ENCODE data around the gene TTYH1.
A peak's percentile ranks its signal among the peaks of the same experiment; 100 is the strongest.
"Not testable (repeated sequence)": the region's sequence is repeated elsewhere in the genome, so short reads cannot be mapped to it uniquely, and the experiment has no call there.

The TTYH1 gene

DNA sequence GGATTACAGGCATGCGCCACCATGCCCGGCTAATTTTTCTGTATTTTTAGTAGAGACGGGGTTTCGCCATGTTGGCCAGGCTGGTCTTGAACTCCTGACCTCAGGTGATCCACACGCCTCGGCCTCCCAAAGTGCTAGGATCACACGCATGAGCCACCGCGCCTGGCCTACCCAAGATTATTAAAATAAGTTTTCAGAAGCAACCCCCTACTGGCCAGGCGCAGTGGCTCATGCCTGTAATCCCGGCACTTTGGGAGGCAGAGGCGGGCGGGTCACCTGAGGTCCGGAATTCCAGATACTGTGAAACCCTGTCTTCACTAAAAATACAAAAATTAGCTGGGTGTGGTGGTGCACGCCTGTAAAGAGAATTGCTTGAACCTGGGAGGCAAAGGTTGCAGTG is 31.1 kb downstream of the TTYH1 start:
- DNase-seq: not testable (repeated sequence)

DNA sequence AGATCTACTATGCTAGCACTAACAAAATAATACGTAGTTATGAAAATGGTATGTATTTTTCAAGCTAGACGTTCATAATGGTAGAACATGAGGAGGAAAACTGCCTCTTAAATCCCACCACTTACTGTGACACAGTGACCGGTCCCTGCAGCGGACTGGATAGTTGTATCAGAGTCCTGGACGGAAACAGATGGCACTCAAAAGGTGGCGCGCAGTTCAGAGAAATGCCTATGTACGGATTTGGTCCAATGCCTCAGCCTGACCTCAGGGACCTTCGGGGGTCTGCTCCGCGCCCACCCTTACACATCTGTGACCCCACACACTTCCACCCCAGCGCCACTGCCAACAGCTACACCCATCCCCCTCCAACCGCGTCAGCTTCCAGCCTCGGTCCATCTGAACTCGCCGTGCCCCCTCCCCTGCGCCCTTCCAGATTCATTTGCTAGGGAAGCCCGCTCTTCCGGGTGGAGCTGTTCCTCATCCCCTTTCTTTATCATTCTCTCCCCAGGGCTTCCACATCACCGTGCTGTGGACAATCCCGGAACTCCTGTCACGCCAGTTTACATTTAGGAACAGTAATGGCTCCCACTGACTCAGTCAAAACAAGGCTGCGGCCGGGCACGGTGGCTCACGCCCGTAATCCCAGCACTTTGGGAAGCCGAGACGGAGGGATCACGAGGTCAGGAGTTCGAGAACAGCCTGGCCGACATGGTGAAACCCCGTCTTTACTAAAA is 32.9 kb downstream of the TTYH1 start:
- peak; percentile 78 for DNase-seq

DNA sequence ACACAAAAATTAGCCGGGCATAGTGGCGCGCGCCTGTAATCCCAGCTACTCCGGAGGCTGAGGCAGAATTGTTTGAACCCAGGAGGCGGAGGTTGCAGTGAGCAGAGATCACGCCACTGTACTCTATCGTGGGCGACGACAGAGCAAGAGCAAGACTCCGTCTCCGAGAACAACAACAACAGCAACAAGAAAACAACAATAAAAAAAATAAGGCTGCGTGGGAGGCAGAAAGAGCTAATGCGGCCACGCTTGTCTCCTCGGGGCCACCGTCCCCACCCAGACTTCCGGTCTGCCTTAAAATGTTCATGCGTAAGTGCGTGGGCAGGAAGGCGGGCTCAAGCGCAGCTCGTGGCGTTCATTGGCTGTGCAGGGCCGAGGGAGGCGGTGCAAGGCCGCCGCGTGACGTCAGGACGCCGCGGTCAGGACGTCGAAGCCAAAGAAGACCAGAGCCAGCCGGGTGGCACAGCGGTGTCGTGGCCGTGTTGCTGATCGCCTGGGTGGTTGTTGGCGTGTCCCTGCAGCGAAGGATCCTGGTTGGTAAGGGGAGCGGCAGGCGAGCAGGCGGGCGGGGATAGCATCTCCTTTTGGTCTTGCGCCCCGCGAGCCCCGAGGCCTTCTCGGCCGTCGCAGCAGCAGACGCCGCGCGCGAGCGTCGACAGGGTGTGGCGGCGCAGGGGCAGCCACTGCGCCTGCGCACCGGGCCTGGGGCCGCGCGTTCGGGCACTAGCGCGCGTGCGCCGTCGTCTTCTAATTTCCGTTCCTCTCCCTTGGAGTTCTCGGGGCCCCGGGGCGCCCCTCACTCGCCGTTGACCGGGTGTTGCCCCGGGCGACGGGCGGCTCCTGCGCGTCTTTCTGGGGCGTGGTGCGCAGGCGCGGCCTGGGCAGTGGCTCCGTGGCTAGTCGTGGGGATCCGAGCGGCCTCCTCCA is 33.8 kb downstream of the TTYH1 start, which contains the start of gene LENG8:
Gene LENG8 (plus strand): TSS at position 426 of the 927 bp plus-strand sequence. CDS start 2,146 bp downstream, outside the sequence.
- peak; percentile 99 for DNase-seq

DNA sequence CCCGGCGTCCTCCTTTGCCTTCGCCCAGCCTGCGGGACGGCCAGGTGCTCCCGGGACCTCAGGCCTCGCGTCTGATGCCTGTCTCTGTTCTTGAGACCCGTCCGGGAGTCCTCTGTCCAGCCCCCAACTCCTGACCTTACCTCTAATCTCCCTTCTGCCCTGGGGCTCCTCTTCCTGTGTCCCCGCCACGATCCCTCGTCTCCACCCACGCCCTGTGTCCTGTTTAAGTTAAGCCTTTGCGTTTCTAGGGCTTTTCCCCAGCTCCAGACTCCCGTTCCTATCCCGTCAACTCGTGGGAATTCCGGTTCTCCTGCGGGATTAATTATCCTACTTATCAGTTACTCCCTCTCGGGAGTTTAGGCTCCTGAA is 34.4 kb downstream of the TTYH1 start:
- DNase-seq: no peak

DNA sequence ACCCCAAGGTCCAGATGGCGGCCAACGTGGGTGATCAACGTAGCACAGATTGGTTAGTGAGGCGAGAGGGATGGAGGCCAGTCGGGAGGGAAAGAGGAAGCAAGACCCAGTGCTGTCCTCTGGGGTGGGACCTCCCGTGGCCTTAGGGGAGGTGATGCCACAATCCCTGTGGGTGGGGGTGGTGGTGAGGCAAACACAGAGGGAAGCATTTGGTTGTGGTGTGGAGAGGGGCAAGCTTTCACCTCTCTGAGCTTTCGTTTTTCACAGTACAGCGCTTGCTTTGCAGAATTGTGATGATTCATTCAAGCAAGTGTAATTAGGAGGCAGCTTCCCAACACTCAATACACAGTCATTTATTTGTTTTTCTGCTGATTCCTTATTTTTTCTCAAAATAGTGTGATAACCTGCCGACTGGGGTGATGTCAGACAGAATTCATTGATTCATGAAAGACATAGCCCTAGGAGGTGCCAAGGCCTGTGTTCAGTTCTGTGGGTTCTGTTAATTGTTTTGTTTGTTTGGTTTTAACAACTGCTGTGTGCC is 36.1 kb downstream of the TTYH1 start:
- no peak for DNase-seq

DNA sequence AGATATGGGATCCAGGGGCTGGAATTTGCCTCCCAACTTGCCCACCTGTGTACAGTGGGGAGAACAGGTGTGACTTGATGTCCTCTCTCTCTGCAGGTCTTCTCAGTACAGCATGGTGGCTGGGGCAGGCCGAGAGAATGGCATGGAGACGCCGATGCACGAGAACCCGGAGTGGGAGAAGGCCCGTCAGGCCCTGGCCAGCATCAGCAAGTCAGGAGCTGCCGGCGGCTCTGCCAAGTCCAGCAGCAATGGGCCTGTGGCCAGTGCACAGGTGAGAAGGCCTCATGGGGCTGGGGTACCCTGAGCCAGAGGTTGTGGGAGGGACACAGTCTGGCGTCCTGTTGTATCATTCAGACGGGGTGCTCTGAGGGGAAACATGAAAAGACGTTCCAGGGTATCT is 36.7 kb downstream of the TTYH1 start:
- no peak for DNase-seq

DNA sequence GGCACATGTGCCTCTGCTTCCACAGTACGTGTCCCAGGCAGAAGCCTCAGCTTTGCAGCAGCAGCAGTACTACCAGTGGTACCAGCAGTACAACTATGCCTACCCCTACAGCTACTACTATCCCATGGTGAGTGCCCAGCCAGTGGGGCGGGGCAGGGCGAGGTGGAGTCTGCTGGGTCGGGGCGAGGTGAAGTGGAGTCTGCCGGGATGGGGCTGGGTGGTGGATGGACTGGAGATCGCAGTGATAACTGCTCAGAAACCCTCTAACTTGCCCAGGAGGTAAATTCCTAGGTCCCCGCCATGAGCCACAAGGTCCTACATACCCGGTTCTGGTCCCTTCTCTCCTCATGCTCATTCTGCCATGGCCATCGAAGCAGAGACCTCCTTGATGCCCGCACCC is 37.4 kb downstream of the TTYH1 start:
- no peak for DNase-seq

DNA sequence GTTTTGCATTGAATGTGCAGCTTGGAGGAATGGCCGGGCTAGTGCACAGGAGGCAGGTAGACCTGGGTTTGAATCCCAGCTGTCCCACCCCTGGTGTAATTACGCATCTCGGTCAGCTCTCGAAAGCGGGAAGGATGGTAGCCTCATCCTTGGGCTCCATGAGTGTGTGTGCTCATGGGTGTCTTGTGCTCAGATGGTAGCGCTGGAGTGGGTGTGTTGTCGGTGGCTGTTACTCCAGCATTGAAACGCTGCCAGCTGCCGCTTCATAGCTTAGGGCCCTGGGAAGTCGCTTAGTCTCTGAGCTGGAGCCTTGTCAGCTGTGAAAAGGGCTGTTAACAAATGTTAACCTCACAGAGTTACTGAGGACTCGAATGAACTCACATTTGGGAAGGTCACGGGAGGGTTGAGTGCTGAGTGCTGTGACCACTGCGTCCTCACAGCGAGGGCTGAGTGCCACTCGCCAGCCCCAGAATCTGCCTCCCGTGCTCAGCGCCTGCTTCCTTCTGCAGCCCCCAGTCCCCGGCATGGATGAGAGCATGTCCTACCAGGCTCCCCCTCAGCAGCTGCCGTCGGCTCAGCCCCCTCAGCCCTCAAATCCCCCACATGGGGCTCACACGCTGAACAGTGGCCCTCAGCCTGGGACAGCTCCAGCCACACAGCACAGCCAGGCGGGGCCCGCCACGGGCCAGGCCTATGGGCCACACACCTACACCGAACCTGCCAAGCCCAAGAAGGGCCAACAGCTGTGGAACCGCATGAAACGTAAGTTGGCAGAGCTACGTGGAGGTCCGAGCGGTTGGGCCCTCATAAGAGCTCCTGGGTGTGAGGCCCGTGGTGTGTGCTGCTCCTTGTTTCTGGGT is 38.9 kb downstream of the TTYH1 start:
- no peak for DNase-seq

DNA sequence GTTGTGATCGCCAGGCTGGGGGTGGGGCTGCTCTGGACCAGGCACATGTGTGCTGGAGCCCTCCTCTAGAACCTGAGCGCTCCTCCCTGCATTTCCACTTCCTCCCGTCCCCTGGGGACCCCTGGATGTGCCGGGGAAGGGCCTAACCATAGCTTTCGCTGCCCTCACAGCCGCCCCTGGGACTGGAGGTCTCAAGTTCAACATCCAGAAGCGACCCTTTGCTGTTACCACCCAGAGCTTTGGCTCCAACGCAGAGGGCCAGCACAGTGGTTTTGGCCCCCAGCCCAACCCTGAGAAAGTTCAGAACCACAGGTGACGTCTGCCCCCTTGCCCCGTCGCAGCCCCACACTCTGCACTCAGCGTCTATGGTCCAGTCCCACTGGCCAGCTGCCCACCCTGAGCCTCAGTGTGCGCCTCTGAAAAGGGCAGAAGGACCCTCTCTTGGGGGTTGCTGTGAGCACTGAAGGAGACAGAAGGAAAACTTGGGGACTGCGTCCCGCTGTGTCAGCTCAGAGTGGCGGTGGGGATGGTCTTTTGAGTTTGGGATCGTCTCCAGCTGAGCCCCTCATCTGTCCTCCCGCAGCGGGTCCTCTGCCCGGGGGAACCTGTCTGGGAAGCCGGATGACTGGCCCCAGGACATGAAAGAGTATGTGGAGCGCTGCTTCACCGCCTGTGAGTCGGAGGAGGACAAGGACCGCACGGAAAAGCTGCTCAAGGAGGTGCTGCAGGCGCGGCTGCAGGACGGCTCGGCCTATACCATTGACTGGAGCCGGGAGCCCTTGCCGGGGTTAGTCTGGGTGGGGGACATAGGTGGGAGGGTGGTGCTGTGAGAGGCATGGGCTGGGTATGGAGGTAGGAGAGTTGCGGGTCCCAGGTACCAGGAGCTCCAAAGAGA is 39.8 kb downstream of the TTYH1 start:
- DNase-seq: no peak

DNA sequence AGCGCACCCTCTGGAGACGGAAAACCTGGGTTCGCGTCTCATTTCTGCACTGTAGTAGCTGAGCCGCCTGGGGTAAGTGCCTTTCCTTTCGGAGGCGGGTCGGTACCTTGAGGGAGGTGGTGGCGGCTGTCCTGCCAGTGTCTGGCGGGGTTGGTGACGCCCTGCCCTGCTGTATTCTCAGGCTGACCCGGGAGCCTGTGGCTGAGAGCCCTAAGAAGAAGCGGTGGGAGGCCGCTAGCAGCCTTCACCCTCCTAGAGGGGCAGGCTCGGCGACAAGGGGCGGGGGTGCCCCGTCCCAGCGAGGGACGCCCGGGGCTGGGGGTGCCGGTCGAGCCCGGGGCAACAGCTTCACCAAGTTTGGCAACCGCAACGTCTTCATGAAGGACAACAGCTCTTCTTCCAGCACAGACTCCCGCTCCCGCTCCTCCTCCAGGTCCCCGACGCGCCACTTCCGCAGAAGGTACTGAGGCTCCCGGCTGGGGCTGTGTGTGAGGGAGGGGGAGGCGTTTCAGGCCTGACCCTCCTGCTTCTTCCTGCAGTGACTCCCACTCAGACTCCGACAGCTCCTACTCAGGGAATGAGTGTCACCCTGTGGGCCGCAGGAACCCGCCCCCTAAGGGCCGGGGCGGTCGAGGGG is 40.6 kb downstream of the TTYH1 start:
- no peak for DNase-seq

DNA sequence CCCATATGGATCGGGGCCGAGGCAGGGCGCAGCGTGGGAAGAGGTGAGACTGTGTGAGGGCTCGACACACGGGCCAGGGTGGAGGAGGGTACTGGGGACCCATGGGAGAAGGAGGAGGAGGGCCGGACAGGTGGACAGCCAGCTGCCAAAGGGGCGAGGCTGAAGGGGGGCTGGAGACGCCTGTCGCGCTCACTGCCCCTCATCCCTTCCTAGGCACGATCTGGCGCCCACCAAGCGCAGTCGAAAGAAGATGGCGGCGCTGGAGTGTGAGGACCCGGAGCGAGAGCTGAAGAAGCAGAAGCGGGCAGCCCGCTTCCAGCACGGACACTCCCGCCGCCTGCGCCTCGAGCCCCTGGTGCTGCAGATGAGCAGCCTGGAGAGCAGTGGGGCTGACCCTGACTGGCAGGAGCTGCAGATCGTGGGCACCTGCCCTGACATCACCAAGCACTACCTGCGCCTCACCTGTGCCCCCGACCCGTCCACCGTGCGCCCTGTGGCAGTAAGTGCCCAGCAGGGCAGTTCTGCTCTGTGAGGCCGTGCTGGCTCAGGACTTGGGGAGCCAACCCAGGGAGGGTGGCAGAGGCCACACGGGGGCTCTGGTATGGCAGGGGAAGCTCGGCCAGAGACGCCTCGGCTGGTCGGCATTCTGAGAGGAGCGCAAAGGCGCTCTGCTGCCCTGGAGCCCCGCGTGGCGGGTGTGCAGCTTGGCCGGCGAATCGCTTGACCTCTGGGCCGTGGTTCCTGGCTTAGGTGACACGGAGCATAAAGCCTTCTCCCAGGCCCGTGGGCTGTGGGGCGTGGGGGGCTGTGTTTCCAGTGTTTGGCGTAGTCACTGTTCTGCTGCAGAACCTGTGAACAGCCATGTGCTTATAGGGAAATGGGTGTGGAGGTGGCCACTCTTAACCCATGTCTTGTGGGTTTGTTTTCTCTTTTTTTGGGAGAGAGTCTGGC is 41.4 kb downstream of the TTYH1 start:
- no peak for DNase-seq

DNA sequence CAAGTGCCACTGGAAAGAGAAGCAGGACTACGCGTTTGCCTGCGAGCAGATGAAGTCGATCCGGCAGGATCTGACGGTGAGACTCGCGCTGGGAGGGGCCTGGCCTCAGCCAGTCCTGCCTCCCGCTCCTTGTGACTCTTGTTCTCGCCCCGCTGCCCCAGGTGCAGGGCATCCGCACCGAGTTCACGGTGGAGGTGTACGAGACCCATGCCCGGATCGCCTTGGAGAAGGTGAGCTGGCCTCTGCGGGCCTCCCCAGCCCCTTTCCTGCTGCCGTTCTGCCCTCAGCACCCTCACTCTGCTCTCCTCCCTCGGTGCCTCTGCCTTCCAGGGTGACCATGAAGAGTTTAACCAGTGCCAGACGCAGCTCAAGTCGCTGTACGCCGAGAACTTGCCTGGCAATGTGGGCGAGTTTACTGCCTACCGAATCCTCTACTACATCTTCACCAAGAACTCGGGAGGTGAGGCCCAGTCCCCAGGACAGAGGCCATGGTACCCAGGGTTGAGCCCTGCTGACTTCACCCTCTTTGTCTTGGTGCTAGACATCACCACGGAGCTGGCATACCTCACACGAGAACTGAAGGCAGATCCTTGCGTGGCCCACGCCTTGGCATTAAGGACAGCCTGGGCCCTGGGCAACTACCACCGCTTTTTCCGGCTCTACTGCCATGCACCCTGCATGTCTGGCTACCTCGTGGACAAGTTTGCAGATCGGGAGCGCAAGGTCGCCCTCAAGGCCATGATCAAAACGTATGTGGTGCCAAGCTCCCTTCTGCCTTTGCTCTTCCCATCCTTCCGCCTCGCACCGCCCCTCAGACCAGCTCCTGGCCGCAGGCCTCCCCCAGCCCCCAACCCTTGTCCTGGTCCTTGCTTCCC is 42.7 kb downstream of the TTYH1 start:
- DNase-seq: no peak

DNA sequence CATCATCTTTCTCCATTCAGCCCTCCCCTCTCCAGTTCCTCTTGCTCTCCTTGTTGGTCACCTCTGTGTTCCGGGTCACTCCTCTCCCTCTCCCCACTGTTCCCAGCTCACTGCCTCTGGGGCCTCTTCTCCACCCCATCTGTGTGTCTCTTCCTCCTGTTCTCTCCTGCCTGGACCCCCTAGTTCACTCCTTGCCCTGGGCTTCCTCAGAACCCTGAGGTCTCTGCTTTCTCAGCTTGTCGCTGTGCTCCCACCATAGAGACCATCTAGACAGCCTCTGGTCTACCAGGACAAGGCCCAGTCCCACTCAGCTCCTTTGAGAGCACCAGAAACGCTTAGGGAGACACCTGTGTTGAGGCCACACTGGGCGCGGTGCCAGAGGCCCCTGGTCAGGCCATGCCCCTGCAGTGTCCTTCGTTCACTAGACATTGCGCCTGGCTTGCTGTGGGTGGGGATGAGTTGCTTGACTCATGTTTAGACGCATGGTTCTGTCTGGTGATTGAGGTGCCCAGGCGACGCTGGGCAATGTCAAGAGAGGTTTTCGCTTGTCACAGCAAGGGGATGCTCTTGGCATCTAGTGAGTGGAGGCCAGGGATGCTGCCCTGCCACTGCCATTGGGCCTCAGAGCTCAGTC is 43.5 kb downstream of the TTYH1 start:
- DNase-seq: peak; percentile 32

DNA sequence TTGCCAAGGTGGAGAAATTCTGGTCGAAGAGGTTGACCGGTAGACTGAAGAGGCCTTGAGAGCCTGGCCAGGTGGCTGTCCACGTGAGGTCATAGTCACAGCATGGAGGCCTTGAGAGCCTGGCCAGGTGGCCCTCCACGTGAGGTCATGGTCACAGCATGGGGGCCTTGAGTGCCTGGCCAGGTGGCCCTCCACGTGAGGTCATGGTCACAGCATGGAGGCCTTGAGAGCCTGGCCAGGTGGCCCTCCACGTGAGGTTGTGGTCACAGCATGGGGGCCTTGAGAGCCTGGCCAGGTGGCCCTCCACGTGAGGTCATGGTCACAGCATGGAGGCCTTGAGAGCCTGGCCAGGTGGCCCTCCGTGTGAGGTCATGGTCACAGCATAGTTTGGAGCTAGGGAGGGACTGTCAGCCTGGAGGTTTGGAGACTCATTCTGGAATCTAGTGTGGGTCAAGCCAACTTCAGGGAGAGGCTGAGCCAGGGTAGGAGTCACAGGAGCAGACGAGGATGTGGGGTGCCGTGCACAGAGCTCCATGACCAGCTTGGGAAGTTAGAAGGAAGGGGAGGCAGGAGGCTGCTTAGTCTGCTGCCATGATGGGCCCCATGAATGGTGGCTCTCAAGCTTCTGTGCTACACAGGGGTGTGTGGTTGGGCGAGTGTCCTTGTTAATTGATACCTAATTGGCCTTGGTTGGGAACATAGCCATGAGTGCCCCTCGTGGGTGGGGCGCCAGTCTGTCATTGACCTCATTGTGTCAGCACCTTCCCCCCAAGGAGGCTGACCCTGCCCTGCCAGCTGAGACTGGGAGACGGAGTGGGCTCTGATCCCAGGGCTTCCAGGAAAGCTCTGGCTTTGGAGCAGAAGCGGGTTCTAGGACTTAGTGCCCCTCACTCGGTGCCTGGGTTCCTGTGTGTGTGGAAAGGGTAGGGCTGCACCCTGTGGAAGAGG is 44.3 kb downstream of the TTYH1 start:
- no peak for DNase-seq

DNA sequence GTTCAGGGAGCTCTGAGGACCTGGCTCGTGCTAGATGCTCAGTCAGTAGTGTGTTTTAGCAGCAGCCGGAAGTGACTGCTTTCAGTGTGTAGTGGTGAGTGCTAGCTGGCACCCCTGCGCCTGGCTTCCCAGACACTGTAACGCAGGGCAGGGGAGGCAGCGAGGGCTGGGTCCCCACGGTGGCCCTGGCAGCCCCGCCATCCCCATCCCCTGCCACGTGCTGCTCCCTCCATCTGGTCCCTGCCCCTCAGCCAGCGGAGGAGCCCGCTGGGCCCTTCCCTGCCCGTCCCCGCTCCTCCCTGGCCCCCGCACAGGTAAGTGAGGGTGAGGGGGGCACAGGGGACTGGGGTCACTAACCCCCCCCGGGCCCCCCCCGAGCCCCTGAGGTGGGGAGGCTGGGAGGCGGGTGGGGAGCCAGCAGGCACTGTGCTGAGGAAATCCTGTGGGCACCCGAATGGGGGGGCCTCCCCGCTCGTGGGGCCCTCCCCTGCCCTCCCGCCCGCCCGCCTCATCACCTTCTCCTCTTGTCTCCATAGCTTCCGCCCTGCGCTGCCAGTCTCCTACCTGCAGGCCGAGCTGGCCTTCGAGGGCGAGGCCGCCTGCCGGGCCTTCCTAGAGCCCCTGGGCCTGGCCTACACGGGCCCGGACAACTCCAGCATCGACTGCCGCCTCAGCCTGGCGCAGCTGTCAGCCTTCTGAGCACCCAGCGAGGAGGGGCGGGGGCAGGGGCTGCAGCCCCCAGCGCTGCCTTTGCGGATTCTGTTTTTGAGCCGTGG is 45.2 kb downstream of the TTYH1 start:
- DNase-seq: no peak

DNA sequence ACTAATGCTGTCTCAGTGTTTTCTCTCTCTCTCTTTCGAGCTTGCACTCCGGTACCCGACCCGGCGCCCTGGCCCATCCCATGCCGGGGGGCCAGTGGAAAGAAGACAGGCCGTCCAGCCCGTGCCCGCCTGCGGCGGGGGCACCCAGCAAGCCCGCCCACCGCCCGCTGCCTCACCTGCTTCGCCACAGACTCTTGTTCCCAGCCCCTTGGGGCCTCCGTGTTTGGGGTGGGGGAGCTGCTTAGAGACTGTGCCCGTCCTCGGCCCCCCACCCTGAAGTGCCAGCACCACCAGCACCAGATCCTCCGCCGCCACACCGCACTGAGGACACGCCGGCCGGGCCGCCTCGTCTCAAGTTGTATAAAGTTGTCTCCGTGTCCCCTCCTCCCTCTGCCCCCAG is 45.9 kb downstream of the TTYH1 start:
- DNase-seq: no peak

Data from right forelimb (tissue), 1 donor.